GM12892 (cell line): ENCODE results near the gene RNH1.

Experiments
- DNase-seq: peaks from one replicate; pipeline ENCODE4 v3.0.0; 2011; ENCODE audit not compliant: insufficient read length
- FAIRE-seq: peaks from 2 replicates; lab custom pipeline; 2011; peaks lifted over from hg19 to GRCh38; lab: Jason Lieb, UNC
- POLR2A ChIP-seq: IDR thresholded peaks from 2 replicates; pipeline ENCODE4 v1.6.1; 2011; ENCODE audit warnings: low read depth, low read length, control low read depth
- POLR2AphosphoS5 ChIP-seq: IDR thresholded peaks from 2 replicates; pipeline ENCODE4 v1.6.1; 2011; ENCODE audit warnings: low read depth, low read length, control low read depth
- TAF1 ChIP-seq: IDR thresholded peaks from 2 replicates; pipeline ENCODE4 v1.6.1; 2011; ENCODE audit warnings: low read depth, mild to moderate bottlenecking, control low read depth, low read length, borderline replicate concordance

RNH1 gene

DNA sequence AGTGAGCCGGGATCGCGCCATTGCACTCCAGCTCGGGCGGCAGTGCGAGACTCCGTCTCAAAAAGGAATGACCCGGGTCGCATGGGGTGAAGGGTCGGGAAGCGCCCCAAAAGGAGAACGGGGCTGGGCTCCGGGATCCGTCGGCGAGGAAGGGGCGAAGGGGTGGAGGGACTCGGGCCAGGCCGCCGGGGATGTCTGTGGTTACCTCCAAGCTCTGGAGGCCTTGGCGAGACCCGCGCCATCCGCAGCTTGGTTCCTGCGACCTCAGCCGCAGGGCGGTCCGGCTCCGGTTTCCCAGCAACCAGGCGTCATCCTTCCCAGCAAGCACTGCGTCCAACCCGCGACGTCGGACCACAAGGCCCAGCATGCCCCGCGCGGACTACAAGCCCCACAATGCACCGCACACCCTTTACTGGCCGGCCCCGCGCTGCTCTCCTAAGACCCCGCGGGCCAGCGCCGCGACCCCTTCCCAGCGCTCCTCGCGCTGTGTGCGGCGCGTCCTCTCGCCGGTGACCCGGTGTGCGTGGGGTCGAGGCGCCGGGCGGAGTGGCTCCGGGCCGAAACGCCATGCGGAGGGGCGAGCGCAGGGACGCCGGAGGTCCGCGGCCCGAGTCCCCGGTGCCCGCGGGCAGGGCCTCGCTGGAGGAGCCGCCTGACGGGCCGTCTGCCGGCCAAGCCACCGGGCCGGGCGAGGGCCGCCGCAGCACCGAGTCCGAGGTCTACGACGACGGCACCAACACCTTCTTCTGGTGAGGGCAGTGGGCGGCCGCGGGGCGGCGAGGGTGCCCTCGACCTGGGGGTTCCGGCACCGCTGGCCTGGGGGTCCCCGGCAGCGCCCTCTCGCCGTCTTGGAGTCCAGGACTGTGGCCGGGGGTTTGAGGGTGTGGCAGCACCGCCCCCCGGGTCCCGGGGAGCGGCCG lies 56.9 kb downstream of the RNH1 start, which contains the start of gene PTDSS2:
Gene PTDSS2 (plus strand): TSS at position 391 of the 920 bp plus-strand sequence. CDS start 177 bp downstream, at position 568.
- FAIRE-seq = peak; percentile 100
- DNase-seq = peak; percentile 91

DNA sequence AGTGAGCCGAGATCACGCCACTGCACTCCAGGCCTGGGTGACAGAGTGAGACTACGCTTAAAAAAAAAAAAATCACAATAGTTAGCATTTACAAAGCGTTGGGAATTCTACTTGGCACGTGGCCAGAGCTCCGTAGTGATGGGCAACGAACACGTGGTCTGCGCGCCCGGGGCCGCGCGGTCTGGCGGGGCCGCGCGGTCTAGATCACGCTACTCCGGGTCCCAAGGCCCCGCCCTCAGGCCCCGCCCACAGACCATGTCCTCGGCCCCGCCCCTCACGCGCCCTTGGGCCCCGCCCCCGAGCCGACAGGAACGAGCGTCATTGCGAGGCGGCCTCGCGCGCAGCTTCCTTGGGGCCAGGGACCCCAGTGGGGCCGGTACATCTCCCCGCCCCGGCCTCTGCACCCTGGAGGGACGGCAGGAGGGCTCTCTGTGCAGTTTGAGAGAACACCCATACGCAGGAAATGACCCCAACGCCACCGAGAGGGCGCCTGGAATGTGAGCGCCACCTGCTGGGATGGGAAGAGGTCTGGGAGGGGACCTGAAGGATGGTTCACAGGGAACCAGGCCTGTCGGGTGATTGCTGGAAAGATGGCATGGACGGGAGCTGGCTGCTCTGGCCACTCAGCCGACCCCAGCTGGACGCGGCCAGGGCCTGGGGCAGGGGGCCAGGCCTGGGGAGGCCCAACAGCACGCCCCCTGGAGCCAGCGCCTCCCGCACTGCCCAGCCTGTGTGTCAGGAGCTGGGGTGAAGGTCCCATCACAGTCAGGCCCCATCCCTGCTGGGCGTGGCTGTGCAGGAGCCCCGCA lies 58.9 kb downstream of the RNH1 start:
- TF ChIP-seq POLR2AphosphoS5 (peak; percentile 60), POLR2A (peak; percentile 76), TAF1 (no peak)
- FAIRE-seq (peak; percentile 98), DNase-seq (peak; percentile 91)

More for the DNA sequence above, 56.9 kb downstream of the RNH1 start, which contains the start of gene PTDSS2:
- TF ChIP-seq POLR2AphosphoS5 (no peak; the same call in 1 of the 2 replicates), TAF1 (0 out of 2 replicates have a peak, but pooled peaks have one; percentile 23), POLR2A (peak; percentile 70; the same call in 1 of the 2 replicates)

DNA sequence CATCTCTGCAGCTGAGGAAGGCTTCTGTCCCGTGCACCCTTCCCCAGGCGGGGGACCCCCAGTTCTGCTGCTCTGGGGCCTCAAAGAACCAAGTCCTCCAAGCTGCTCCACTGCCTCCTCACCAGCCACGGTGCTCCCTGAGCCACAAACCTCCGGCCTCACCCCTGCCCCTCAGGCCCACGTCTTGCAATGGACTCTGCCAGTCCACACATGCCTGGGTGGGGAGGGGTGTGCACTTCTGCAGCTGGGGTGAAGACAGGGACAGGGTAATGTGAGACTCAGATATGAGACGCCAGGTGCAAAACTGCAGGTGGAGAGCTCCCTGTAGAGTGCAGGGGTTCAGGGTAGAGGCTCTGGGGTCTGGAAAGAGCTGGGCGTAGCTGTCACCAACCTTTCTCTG lies 60.2 kb downstream of the RNH1 start:
- TF ChIP-seq POLR2AphosphoS5 = no peak
- TF ChIP-seq TAF1 = no peak
- TF ChIP-seq POLR2A = no peak
- DNase-seq = no peak
- no peak for FAIRE-seq

DNA sequence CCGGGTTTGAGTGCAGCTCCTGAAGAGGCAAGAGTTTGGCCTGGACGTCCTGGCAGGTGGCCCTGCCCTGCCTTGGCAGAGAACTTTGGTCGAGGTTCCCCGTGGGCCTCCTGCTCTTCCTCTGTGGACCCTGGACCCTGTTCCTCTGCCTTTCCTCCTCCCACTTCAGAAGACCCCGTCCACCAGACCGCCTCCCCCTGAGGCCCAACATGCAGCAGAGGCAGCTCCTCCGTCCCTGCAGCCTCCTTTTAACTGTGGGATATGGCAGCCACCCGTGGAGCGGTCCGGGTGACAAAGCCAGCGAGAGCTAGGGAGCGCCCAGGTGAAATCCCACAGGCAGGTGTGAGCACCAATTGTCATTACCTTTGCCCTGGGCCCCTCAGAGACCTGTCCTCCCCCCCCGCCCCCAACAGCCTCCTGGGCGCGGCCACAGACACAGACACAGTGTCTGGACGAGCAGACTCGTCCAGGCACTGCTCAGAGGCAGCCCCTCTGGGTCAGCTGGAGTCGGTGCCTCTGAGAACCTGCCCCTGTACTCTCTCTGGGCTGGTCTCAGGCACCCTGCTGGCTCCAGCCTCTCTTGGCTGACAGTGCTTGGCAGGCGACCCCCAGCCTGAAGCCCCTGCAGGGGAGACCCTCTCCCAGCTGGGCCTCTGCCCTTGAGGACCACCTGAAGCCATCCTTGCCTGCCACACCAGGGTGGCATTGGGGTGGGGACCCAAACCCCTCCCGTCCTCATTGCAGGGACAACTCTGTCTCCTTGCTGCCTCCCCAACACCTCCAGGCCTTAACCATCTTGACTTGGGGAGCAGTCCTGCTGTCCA lies 61.1 kb downstream of the RNH1 start:
- FAIRE-seq (no peak), DNase-seq (no peak)
- TF ChIP-seq POLR2AphosphoS5 = no peak
- TF ChIP-seq TAF1 = no peak
- no peak for TF ChIP-seq POLR2A
